Breast epithelium (tissue), 3 donors: ENCODE data around the gene BSND.

Experiments used
- POLR2A ChIP-seq: fragments of 450-650 bp; IDR thresholded peaks from one replicate; pipeline ENCODE4 v1.6.1; 2016; ENCODE audit warnings: antibody characterized with exemption, mild to moderate bottlenecking, moderate library complexity
- TF ChIP-seq, protein P1 (sequence below), 3 donors: fragments of 450-650 bp; IDR thresholded peaks; one replicate each; pipeline ENCODE4 v1.5.1; 2016 to 2017; ENCODE audit warnings: antibody characterized with exemption in 3 of 3, mild to moderate bottlenecking in 3 of 3, moderate library complexity in 3 of 3

DNA sequence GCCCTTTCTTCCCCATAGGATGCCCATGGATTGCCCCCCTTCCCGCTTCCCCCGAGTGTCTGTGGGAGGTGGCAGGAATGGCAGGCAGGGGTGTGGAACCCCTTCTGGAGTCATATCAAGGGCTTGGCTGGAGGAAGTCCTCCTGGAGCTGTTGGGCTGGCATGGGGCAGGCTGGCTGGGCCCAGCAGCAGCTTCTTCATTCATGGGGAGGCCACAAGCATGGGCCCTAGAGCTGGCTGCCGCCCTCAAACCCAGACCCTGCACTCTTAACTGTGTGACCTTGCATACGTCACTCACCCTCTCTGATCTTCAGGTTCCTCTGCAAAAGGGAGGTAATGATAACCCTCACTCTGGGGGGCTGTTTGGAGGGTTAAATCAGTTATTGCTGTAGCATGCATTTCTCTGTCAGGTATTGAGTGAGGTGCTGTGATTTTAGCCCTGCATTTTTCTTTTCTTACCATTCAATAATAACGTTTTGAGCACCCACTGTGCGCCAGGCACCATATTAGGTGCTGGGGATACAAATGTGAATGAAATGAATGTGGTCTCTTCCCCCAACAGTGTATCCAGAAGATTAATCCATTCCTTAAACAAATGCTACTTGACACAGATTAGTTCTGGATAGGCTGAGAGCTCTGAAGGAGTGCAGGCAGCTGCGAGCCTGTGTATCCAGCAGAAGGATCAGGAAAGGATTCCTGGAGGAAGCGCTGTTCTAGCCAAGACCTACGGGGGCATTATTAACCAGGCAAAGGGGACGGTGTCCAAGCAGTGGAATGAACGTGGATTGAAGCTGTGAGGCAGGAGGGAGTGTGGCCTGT lies 49.9 kb downstream of the BSND start:
- TF ChIP-seq, protein P1, sequence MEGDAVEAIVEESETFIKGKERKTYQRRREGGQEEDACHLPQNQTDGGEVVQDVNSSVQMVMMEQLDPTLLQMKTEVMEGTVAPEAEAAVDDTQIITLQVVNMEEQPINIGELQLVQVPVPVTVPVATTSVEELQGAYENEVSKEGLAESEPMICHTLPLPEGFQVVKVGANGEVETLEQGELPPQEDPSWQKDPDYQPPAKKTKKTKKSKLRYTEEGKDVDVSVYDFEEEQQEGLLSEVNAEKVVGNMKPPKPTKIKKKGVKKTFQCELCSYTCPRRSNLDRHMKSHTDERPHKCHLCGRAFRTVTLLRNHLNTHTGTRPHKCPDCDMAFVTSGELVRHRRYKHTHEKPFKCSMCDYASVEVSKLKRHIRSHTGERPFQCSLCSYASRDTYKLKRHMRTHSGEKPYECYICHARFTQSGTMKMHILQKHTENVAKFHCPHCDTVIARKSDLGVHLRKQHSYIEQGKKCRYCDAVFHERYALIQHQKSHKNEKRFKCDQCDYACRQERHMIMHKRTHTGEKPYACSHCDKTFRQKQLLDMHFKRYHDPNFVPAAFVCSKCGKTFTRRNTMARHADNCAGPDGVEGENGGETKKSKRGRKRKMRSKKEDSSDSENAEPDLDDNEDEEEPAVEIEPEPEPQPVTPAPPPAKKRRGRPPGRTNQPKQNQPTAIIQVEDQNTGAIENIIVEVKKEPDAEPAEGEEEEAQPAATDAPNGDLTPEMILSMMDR (IDR thresholded peaks at IDR 0.05) = no peak
- TF ChIP-seq POLR2A = no peak
